Neutrophil (primary cell): ENCODE data around the gene SLC25A43.

Source experiments
- H3K27ac ChIP-seq: fragments of 200-600 bp; sonication (generic); 2 replicates; pipeline ENCODE4 v1.5.1; 2016; ENCODE audit warnings: mild to moderate bottlenecking, moderate library complexity
- H3K27me3 ChIP-seq: fragments of 200-600 bp; sonication (generic); 2 replicates; pipeline ENCODE4 v1.6.0; 2016; ENCODE audit warnings: mild to moderate bottlenecking
- H3K36me3 ChIP-seq: fragments of 200-600 bp; sonication (generic); 2 replicates; pipeline ENCODE4 v1.5.1; 2017
- H3K4me1 ChIP-seq, 2 experiments: fragments of 200-600 bp in 1 of 2; sonication (generic) in 1 of 2; 1 replicate in 1 of 2; 2 replicates in 1 of 2; pipeline versions ENCODE4 v1.5.1 to v1.6.1; 2013 to 2016; ENCODE audit warnings: low read depth in 1 of 2, low read length in 1 of 2, mild to moderate bottlenecking in 1 of 2, moderate library complexity in 1 of 2; ENCODE audit not compliant: control insufficient read depth in 1 of 2, insufficient read depth in 1 of 2
- H3K4me3 ChIP-seq, 2 experiments: fragments of 200-600 bp in 1 of 2; sonication (generic) in 1 of 2; 1 replicate in 1 of 2; 2 replicates in 1 of 2; pipeline ENCODE4 v1.5.1; 2013 to 2016; ENCODE audit warnings: low read depth in 1 of 2, low read length in 1 of 2, mild to moderate bottlenecking in 1 of 2, moderate library complexity in 1 of 2
- H3K9me3 ChIP-seq: fragments of 200-600 bp; sonication (generic); 2 replicates; pipeline ENCODE4 v1.5.1; 2016
- CTCF ChIP-seq: fragments of 200-600 bp; sonication (generic); IDR thresholded peaks from 2 replicates; pipeline ENCODE4 v1.5.1; 2016; ENCODE audit warnings: antibody characterized with exemption

Gene SLC25A43

DNA sequence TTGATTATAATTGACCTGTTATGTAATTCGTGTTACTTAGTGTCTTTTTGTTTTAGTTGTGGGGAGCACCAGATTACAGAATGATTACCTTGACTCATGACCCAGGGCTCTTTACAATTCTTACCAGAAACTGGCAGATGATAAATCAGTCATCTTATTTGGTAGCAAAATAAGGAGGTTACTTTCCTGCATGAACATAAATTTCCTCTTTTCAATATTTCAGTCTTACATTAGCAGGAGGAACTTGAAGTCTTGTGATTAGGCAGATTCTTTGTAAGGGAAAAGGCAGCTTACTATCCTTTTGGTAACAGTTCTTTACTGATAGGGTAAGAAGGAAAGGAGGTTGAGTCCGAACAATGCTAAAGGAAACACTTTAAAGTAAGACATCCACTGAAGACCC is 43.1 kb downstream of the SLC25A43 start:
- Histone ChIP-seq H3K4me1 (no peaks in the 10 kb centered on the region), H3K36me3 (no peaks in the 10 kb centered on the region), H3K4me3 (no peak overlapping the region), H3K27me3 (no peaks in the 10 kb centered on the region), H3K27ac (no peak overlapping the region), H3K9me3 (no peaks in the 10 kb centered on the region)
- TF ChIP-seq CTCF, result no peak

- no peaks in the 10 kb centered on the region for H3K27me3 ChIP-seq
- no peak overlapping the region for H3K27ac ChIP-seq
- H3K4me3 ChIP-seq, result no peak overlapping the region
- H3K4me1 ChIP-seq, result no peaks in the 10 kb centered on the region
- H3K9me3 ChIP-seq, result no peaks in the 10 kb centered on the region
- H3K36me3 ChIP-seq, result no peaks in the 10 kb centered on the region
- TF ChIP-seq CTCF, result no peak
Observed at GRCh38 chrX:119453202-119453601, 54.1 kb downstream of the SLC25A43 start.

- no peaks in the 10 kb centered on the region for H3K4me1 ChIP-seq
- no peak overlapping the region for H3K27ac ChIP-seq
- no peaks in the 10 kb centered on the region for H3K27me3 ChIP-seq
- H3K9me3 ChIP-seq, result no peaks in the 10 kb centered on the region
- no peak for TF ChIP-seq CTCF
- no peaks in the 10 kb centered on the region for H3K36me3 ChIP-seq
- H3K4me3 ChIP-seq, result no peak overlapping the region
Observed at GRCh38 chrX:119455264-119455663, 56.1 kb downstream of the SLC25A43 start.

DNA sequence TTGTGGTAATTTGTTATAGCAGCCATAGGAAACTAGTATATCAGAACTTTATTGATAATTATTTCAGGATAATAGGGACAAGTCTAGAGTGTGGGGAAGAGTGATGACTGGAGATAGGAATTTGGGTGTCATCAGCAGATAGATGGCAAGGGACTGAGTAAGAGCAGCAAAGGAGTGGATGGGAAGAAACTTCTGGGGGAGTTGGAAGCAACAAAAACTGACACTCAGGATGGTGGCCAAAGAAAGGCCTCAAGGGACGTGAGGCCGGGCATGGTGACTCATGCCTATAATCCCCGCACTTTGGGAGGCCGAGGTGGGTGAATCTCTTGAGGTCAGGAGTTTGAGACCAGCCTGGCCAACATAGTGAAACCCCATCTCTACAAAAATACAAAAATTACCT is 60.0 kb downstream of the SLC25A43 start:
- no peaks in the 10 kb centered on the region for H3K36me3 ChIP-seq
- no peak overlapping the region for H3K4me3 ChIP-seq
- no peaks in the 10 kb centered on the region for H3K9me3 ChIP-seq
- no peak overlapping the region for H3K27ac ChIP-seq
- H3K27me3 ChIP-seq, result no peaks in the 10 kb centered on the region
- no peaks in the 10 kb centered on the region for H3K4me1 ChIP-seq
- no peak for TF ChIP-seq CTCF

GRCh38 chrX:119465555-119465954 is 66.4 kb downstream of the SLC25A43 start:
- H3K27ac ChIP-seq, result no peak overlapping the region

More at GRCh38 chrX:119465555-119465954, 66.4 kb downstream of the SLC25A43 start:
- Histone ChIP-seq H3K27me3 (no peaks in the 10 kb centered on the region), H3K36me3 (peaks cover 2% of the 10 kb centered on the region), H3K9me3 (no peaks in the 10 kb centered on the region), H3K4me3 (no peak overlapping the region), H3K4me1 (peaks cover 8 to 10% of the 10 kb centered on the region in 2 experiments)
- TF ChIP-seq CTCF, result no peak
